Endothelial cell of umbilical vein (primary cell): ENCODE results near the gene IP6K3. TPM values are rescaled to one million over a fixed set of nuclear protein-coding genes. Genes with fewer than 3 reads are reported as not detected.

Experiments
- BruUV-seq: library from RNA; stranded (reverse); fragments of 400-500 nt; replicated peaks from 2 replicates; lab custom pipeline; 2021; lab: Mats Ljungman, UMichigan
- CTCF ChIA-PET: fragments of 300-600, 350-600 bp; sonication (Branson Sonifier 250); formaldehyde crosslinking; loops from one replicate; lab custom pipeline; 2021; ENCODE audit warnings: antibody characterized with exemption, inconsistent platforms; lab: Charles Lee
- POLR2A ChIA-PET: fragments of 300-600, 350-600 bp; sonication (Branson Sonifier 250); formaldehyde crosslinking; loops from one replicate; lab custom pipeline; 2021; ENCODE audit warnings: antibody characterized with exemption, inconsistent platforms; lab: Charles Lee
- DNase-seq: peaks from one replicate; pipeline ENCODE4 v3.0.0-alpha.2; 2011; ENCODE audit warnings: low read depth, low spot score
- FAIRE-seq: peaks from 2 replicates; lab custom pipeline; 2011; peaks lifted over from hg19 to GRCh38; lab: Jason Lieb, UNC
- H2AFZ ChIP-seq: 2 replicates; pipeline ENCODE4 v1.6.0; 2012; ENCODE audit warnings: low read depth, low read length, control low read depth, inconsistent platforms
- H3K27ac ChIP-seq: 2 replicates; pipeline ENCODE4 v1.5.1; 2011; ENCODE audit warnings: low read depth, mild to moderate bottlenecking, control low read depth, low read length, moderate library complexity; ENCODE audit not compliant: insufficient read depth
- H3K27me3 ChIP-seq, 2 experiments: 2 replicates each; pipeline versions ENCODE4 v1.6.0 to v1.6.1; 2011; ENCODE audit warnings: low read length in 2 of 2, mixed read lengths in 1 of 2; ENCODE audit not compliant: control insufficient read depth in 2 of 2, insufficient read depth in 2 of 2
- H3K36me3 ChIP-seq, 2 experiments: 2 replicates in 1 of 2; 3 replicates in 1 of 2; pipeline ENCODE4 v1.5.1; 2011; ENCODE audit warnings: low read length in 2 of 2, mild to moderate bottlenecking in 1 of 2, moderate library complexity in 1 of 2; ENCODE audit not compliant: control insufficient read depth in 2 of 2, insufficient read depth in 2 of 2; ENCODE audit errors: extremely low read depth in 1 of 2
- H3K4me1 ChIP-seq: 3 replicates; pipeline ENCODE4 v1.5.1; 2011; ENCODE audit warnings: mild to moderate bottlenecking, low read length; ENCODE audit not compliant: control insufficient read depth, insufficient read depth; ENCODE audit errors: extremely low read depth
- H3K4me2 ChIP-seq: 2 replicates; pipeline ENCODE4 v1.6.1; 2011; ENCODE audit warnings: low read length, control low read depth, mixed read lengths; ENCODE audit not compliant: insufficient read depth
- H3K4me3 ChIP-seq, 3 experiments: fragments of 200-600 bp in 1 of 3; sonication (generic), shearing (Covaris generic) in 1 of 3; replicated peaks in 1 of 3; 2 replicates each; pipeline ENCODE4 v1.5.1; 2011 to 2016; ENCODE audit warnings: control low read depth in 3 of 3, low read length in 3 of 3, mild to moderate bottlenecking in 2 of 3, inconsistent platforms in 1 of 3, low read depth in 1 of 3, moderate library complexity in 1 of 3; ENCODE audit not compliant: insufficient read depth in 1 of 3
- H3K79me2 ChIP-seq: 2 replicates; pipeline ENCODE4 v1.6.0; 2012; ENCODE audit warnings: low read length, inconsistent platforms; ENCODE audit not compliant: control insufficient read depth, insufficient read depth
- H3K9ac ChIP-seq: replicated peaks from 2 replicates; pipeline ENCODE3; 2011; ENCODE audit warnings: low read length, control low read depth; ENCODE audit not compliant: insufficient read depth; ENCODE audit errors: extremely low read depth
- H3K9me1 ChIP-seq: replicated peaks from 3 replicates; pipeline ENCODE4 v1.6.0; 2011; ENCODE audit warnings: mild to moderate bottlenecking, low read length; ENCODE audit not compliant: control insufficient read depth, insufficient read depth; ENCODE audit errors: extremely low read depth
- H3K9me3 ChIP-seq: replicated peaks from 2 replicates; pipeline ENCODE4 v1.5.1; 2012; ENCODE audit warnings: low read length, inconsistent platforms; ENCODE audit not compliant: control insufficient read depth, insufficient read depth
- H4K20me1 ChIP-seq: replicated peaks from 2 replicates; pipeline ENCODE3; 2011; ENCODE audit warnings: mild to moderate bottlenecking, low read length; ENCODE audit not compliant: control insufficient read depth, insufficient read depth; ENCODE audit errors: extremely low read depth
- CTCF ChIP-seq, 2 donors: IDR thresholded peaks; 1 replicate in 1 of 2; 2 replicates in 1 of 2; pipeline ENCODE4 v1.5.1; 2011; ENCODE audit warnings: low read length in 2 of 2, mild to moderate bottlenecking in 2 of 2, moderate library complexity in 2 of 2, control low read depth in 1 of 2, inconsistent platforms in 1 of 2, low read depth in 1 of 2; ENCODE audit not compliant: insufficient read depth in 1 of 2; ENCODE audit errors: extremely low read depth in 1 of 2
- FOS ChIP-seq: IDR thresholded peaks from 2 replicates; pipeline ENCODE4 v1.6.1; 2011; ENCODE audit warnings: mild to moderate bottlenecking, low read length, moderate library complexity, borderline replicate concordance; ENCODE audit not compliant: insufficient read depth
- JUN ChIP-seq: IDR thresholded peaks from 2 replicates; pipeline ENCODE4 v1.6.1; 2011; ENCODE audit warnings: borderline replicate concordance, low read depth; ENCODE audit not compliant: insufficient read length, insufficient read depth
- MYC ChIP-seq: IDR thresholded peaks from one replicate; pipeline ENCODE4 v1.6.1; 2011; ENCODE audit warnings: mild to moderate bottlenecking, low read depth, low read length
- POLR2A ChIP-seq: IDR thresholded peaks from 2 replicates; pipeline ENCODE4 v1.6.1; 2012; ENCODE audit warnings: low read depth, mild to moderate bottlenecking, control low read depth, low read length
- POLR2AphosphoS5 ChIP-seq: IDR thresholded peaks from 2 replicates; pipeline ENCODE4 v1.6.1; 2012; ENCODE audit warnings: low read depth, mild to moderate bottlenecking, control low read depth, low read length, moderate library complexity; ENCODE audit not compliant: insufficient read depth
- dilution Hi-C: fragments of 300-500 bp; cut with MboI; formaldehyde crosslinking; loops from one replicate; pipeline ENCODE4 v1.15.0; 2019; ENCODE audit warnings: low sequenced_read_pairs; ENCODE audit not compliant: extremely low pct_ligation_motif_present
- intact Hi-C: fragments of 100-400 bp; cut with micrococcal nuclease; formaldehyde crosslinking; loops from one replicate; pipeline ENCODE4 v1.10.0; 2022
- polyA plus RNA-seq, 4 experiments: library from polyadenylated mRNA; depleted of rRNA in 3 of 4; stranded (reverse) in 3 of 4; unstranded in 1 of 4; fragments of >200 nt; gene quantifications; 2 replicates each; pipeline versions ENCODE4 v1.2.1 to v1.2.3, GENCODE V29; 2011 to 2012; ENCODE audit warnings: missing spikeins in 1 of 4
- total RNA-seq: library from RNA; stranded (reverse); gene quantifications from 2 replicates; pipeline ENCODE4 v1.2.3, GENCODE V29; 2021

IP6K3 gene
- total and polyA plus RNA-seq, 2 donors (not counting 3 experiments of a cell fraction or from before 2014, with no cell fraction given): not detected

- no peaks in the 10 kb centered on the region for H4K20me1 ChIP-seq
Measured at GRCh38 chr6:33784787-33785186, 38.1 kb upstream of the IP6K3 start.

GRCh38 chr6:33783781-33784520 lies 37.2 kb upstream of the IP6K3 start:
- Histone ChIP-seq H3K36me3 (peaks cover 17 to 31% of the 10 kb centered on the region in 2 experiments), H4K20me1 (no peaks in the 10 kb centered on the region), H2AFZ (no peak overlapping the region), H3K79me2 (peaks cover 40% of the 10 kb centered on the region), H3K9ac (no peak overlapping the region), H3K9me1 (no peaks in the 10 kb centered on the region), H3K4me2 (no peak overlapping the region), H3K4me1 (peaks cover 73% of the 10 kb centered on the region), H3K27me3 (no peaks in the 10 kb centered on the region), H3K9me3 (no peaks in the 10 kb centered on the region), H3K4me3 (no peak overlapping the region), H3K27ac (peak overlapping the region; percentile 96)
- dilution Hi-C loops (no loop called here), intact Hi-C loops (loop anchor here (5.0 kb wide), 1 partner anchor 453 kb away; the partner anchor contains the start of gene HMGA1)
- FAIRE-seq: no peak
- TF ChIP-seq MYC: no peak
- no peak for TF ChIP-seq FOS
- no peak for TF ChIP-seq POLR2AphosphoS5
- no peak for TF ChIP-seq POLR2A
- no peak for TF ChIP-seq CTCF (IDR thresholded peaks at IDR 0.05; ENCODE audit: extremely low read depth in 1 of 2, insufficient read depth in 1 of 2, low read depth in 1 of 2, low read length in 2 of 2)
- ChIA-PET CTCF (interaction anchor here (0.5 to 8.8 kb wide), 3 partner anchors 10 to 244 kb away, joined by 3 to 155 read pairs (median 4); no protein-coding TSS in a partner anchor), POLR2A (interaction anchor here (5.4 kb wide), 1 partner anchor 12 kb away, joined by 22 read pairs; no protein-coding TSS in a partner anchor)
- no peak for DNase-seq
- BruUV-seq: no TSS peak

More at GRCh38 chr6:33784787-33785186, 38.1 kb upstream of the IP6K3 start:
- no peak overlapping the region for H3K4me3 ChIP-seq
- dilution Hi-C loops: no loop called here
- H3K9ac ChIP-seq: peak overlapping the region; percentile 40
- H3K4me1 ChIP-seq: peaks cover 72% of the 10 kb centered on the region
- FAIRE-seq (no peak), DNase-seq (no peak)
- no peaks in the 10 kb centered on the region for H3K9me3 ChIP-seq
- no TSS peak for BruUV-seq
- peaks cover 42% of the 10 kb centered on the region for H3K79me2 ChIP-seq
- no peak overlapping the region for H2AFZ ChIP-seq
- no peak for TF ChIP-seq JUN
- intact Hi-C loops: loop anchor here (5.0 kb wide), 1 partner anchor 453 kb away; the partner anchor contains the start of gene HMGA1
- ChIA-PET CTCF (interaction anchor here (0.5 to 8.8 kb wide), 4 partner anchors 11 to 243 kb away, joined by 3 to 155 read pairs (median 4); no protein-coding TSS in a partner anchor), POLR2A (interaction anchor here (5.4 kb wide), 1 partner anchor 13 kb away, joined by 22 read pairs; no protein-coding TSS in a partner anchor)
- no peaks in the 10 kb centered on the region for H3K27me3 ChIP-seq
- H3K4me2 ChIP-seq: peak overlapping the region; percentile 40
- H3K27ac ChIP-seq: peak overlapping the region; percentile 94
- peaks cover 9 to 29% of the 10 kb centered on the region in 2 experiments for H3K36me3 ChIP-seq
- no peaks in the 10 kb centered on the region for H3K9me1 ChIP-seq
